Measurements from ENCODE around the gene GAB3. TPM values are rescaled to one million over a fixed set of nuclear protein-coding genes. Genes with fewer than 3 reads are reported as not detected.
A peak's percentile ranks its signal among the peaks of the same experiment; 100 is the strongest.

The GAB3 gene
- total RNA-seq, 4 donors from 2014 or later: 2.9 to 34.1 (median 7.2) TPM

DNA sequence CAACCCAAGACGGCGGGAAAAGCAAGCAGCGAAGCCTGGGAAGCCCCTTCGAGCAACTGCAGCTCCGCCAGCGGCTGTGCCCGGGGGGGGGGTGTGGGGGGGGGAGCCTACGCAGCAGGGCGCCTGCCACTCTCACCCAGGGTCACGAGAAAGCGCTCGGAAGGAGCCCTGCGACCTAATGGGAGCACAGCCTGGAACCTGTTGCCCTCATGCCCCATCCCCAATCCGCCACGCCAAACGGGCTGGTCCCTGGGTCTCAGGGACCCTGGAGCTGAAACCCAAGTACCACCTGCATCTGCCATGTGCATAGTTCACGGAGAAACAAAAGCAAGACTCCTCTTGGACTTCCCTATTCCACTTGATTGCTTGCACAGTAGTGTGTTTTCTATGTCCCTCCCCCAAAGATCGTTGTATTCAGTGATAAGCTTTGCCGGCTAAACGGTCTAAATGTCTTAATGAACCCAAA is 359 bp upstream of the GAB3 start:
- Histone ChIP-seq H3K27me3 (no peaks in the 10 kb centered on the region), H3K27ac (peak overlapping the region; percentile 32 to 66), H3K4me3 (peak overlapping the region in 1 of 2 donors; percentile 33), H3K4me1 (peaks cover 0 to 3% of the 10 kb centered on the region in 2 donors), H3K36me3 (no peaks in the 10 kb centered on the region), H3K9me3 (no peaks in the 10 kb centered on the region)
- intact Hi-C loops (cut with DNase I; ENCODE audit: low total_unique reads): no loop called here
- no peak for DNase-seq
- TF ChIP-seq POLR2A (IDR thresholded peaks at IDR 0.05): no peak
- TF ChIP-seq, protein P1, sequence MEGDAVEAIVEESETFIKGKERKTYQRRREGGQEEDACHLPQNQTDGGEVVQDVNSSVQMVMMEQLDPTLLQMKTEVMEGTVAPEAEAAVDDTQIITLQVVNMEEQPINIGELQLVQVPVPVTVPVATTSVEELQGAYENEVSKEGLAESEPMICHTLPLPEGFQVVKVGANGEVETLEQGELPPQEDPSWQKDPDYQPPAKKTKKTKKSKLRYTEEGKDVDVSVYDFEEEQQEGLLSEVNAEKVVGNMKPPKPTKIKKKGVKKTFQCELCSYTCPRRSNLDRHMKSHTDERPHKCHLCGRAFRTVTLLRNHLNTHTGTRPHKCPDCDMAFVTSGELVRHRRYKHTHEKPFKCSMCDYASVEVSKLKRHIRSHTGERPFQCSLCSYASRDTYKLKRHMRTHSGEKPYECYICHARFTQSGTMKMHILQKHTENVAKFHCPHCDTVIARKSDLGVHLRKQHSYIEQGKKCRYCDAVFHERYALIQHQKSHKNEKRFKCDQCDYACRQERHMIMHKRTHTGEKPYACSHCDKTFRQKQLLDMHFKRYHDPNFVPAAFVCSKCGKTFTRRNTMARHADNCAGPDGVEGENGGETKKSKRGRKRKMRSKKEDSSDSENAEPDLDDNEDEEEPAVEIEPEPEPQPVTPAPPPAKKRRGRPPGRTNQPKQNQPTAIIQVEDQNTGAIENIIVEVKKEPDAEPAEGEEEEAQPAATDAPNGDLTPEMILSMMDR (IDR thresholded peaks at IDR 0.05): no peak

DNA sequence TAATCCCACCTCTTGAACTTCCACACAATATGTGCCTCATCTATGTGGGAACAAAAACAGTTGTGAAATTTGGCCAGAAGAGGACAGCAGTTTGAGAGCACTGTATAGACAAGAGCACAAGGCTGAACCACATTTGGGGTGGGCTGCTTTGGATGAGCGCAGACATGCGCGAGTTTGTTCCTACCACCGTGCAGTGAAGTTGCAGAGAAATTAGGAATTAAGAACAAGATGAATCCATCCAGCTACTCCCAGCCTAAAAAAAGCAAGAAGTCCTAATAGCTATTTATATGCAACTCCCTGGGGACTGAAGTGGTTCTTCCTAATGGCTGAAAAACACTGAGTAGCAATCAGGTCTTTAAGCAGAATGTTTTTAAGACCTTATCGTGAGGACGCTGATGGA is 1.0 kb downstream of the GAB3 start:
- H3K36me3 ChIP-seq: no peaks in the 10 kb centered on the region
- no peaks in the 10 kb centered on the region for H3K27me3 ChIP-seq
- no peaks in the 10 kb centered on the region for H3K9me3 ChIP-seq
- intact Hi-C loops (cut with DNase I; ENCODE audit: low total_unique reads): no loop called here
- peaks cover 0 to 3% of the 10 kb centered on the region in 2 donors for H3K4me1 ChIP-seq
- no peak for TF ChIP-seq POLR2A (IDR thresholded peaks at IDR 0.05)
- TF ChIP-seq, protein P1 (IDR thresholded peaks at IDR 0.05): no peak
- H3K27ac ChIP-seq: peak overlapping the region; percentile 66 to 72
- H3K4me3 ChIP-seq: peak overlapping the region in 1 of 2 donors; percentile 38
- DNase-seq: no peak

- H3K9me3 ChIP-seq: no peaks in the 10 kb centered on the region
- H3K27me3 ChIP-seq: no peaks in the 10 kb centered on the region
- no peak for TF ChIP-seq POLR2A (IDR thresholded peaks at IDR 0.05)
- TF ChIP-seq, protein P1 (IDR thresholded peaks at IDR 0.05): peak; percentile 70 to 81 (median 78)
- H3K36me3 ChIP-seq: no peaks in the 10 kb centered on the region
- peaks cover 0 to 3% of the 10 kb centered on the region in 2 donors for H3K4me1 ChIP-seq
- peak; percentile 25 to 46 for DNase-seq
- peak overlapping the region in 1 of 2 donors; percentile 48 for H3K27ac ChIP-seq
- no peak overlapping the region for H3K4me3 ChIP-seq
- intact Hi-C loops (cut with DNase I; ENCODE audit: low total_unique reads): no loop called here
These were observed 2.1 kb downstream of the GAB3 start for GRCh38 chrX:154748712-154749339.

- Histone ChIP-seq H3K4me1 (no peaks in the 10 kb centered on the region), H3K27me3 (no peaks in the 10 kb centered on the region), H3K27ac (no peak overlapping the region), H3K9me3 (no peaks in the 10 kb centered on the region), H3K4me3 (no peak overlapping the region), H3K36me3 (no peaks in the 10 kb centered on the region)
- TF ChIP-seq, protein P1 (IDR thresholded peaks at IDR 0.05): no peak
- TF ChIP-seq POLR2A (IDR thresholded peaks at IDR 0.05): no peak
- intact Hi-C loops (cut with DNase I; ENCODE audit: low total_unique reads): no loop called here
- no peak for DNase-seq
These were observed 8.3 kb downstream of the GAB3 start for GRCh38 chrX:154742613-154743012.

DNA sequence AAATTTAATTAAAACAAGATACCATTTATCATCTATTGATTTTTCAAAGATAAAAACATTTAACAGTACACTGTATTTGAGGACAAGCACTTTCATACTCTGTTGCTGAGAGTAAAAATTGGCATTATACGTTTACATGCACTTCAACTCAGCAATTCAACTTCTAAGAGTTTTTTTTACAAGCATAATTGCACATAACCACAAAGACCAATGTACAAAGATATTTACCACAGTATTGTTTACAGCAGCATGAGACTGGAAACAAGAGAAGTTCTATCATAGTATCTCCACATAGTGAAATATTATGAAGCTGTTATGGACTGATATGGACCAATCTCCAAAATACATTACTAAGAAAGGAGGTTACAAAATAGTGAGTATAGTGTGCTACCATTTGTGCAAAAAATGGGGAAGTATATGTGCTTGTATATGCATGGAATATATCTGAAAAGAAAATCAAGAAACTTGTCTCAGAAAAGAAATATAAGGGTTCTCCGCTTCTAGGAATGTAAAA is 10.9 kb downstream of the GAB3 start:
- intact Hi-C loops (cut with DNase I; ENCODE audit: low total_unique reads): no loop called here
- H3K4me1 ChIP-seq: no peaks in the 10 kb centered on the region
- H3K36me3 ChIP-seq: no peaks in the 10 kb centered on the region

More for the DNA sequence above, 10.9 kb downstream of the GAB3 start:
- Histone ChIP-seq H3K27ac (no peak overlapping the region), H3K4me3 (no peak overlapping the region), H3K9me3 (no peaks in the 10 kb centered on the region), H3K27me3 (no peaks in the 10 kb centered on the region)
- DNase-seq: no peak
- no peak for TF ChIP-seq POLR2A (IDR thresholded peaks at IDR 0.05)
